GM13977 (cell line): ENCODE measurements around the gene UBR1.
"Not testable (repeated sequence)": the region's sequence is repeated elsewhere in the genome, so short reads cannot be mapped to it uniquely, and the experiment has no call there.

Experiments
- DNase-seq: peaks from one replicate; pipeline ENCODE4 v3.0.0; 2012; ENCODE audit warnings: low spot score
- in situ Hi-C: fragments of 300-500 bp; cut with MboI; formaldehyde crosslinking; loops from one replicate; pipeline ENCODE4 v1.12.0; 2022; ENCODE audit warnings: low sequenced_read_pairs, low pct_unique_long_range_greater_than_20kb, mixed read lengths, inconsistent platforms; ENCODE audit not compliant: unreplicated experiment
- TF ChIP-seq, protein P1 (sequence below): IDR thresholded peaks from 2 replicates; pipeline ENCODE4 v1.5.1; 2012; ENCODE audit warnings: mild to moderate bottlenecking, control low read depth; ENCODE audit not compliant: insufficient read depth; ENCODE audit errors: extremely low read depth, missing control alignments

UBR1 gene

DNA sequence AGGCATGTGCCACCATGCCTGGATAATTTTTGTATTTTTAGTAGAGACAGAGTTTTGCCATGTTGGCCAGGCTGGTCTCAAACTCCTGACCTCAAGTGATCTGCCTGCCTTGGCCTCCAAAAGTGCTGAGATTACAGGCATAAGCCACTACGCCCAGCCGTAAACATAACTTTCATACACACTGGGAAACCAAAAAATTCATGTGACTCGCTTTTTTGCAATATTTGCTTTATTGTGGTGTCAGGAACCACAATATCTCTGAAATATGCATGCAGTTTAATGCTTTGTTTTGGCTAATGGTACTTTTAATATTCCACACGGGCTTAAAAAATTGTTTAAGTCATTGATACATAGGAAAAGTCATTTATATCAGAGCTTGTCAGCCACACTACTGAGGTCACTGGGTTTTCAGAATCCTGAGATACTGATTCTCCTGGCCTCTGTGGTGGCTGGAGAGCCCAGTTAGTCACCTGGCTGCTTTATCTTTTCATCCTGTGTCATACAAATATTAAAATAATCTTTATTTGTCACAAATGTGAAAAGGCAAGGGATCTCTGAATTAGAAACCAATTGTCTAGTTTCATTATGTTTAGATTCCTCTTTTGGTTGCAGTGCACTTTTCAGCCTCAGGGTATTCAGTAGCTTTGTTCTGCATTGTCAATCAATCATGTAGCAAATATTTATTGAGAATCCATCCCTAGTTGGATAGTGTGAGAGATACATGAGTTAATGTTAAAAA is 37.5 kb upstream of the UBR1 start:
- DNase-seq: peak; percentile 45
- in situ Hi-C loops: no loop called here

DNA sequence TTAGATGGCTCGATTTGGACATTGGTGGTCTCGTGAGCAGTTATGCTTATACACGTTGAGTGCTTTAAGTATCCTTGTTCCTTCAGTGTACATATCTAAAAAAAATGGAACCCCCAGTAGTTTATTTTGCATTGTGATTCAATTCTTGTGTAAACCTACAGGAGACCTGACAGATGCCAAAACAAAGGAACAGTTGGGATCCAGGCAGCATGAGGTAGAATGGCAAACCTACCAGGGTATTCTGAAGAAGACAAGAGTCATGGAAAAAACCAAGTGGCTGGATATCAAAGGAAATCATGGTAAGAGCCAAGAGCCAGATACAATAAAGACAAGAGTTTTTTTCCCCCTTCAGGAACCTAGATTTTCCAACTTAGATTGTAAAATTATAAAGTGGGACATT is 29.5 kb upstream of the UBR1 start:
- in situ Hi-C loops: no loop called here
- no peak for DNase-seq
- TF ChIP-seq, protein P1, sequence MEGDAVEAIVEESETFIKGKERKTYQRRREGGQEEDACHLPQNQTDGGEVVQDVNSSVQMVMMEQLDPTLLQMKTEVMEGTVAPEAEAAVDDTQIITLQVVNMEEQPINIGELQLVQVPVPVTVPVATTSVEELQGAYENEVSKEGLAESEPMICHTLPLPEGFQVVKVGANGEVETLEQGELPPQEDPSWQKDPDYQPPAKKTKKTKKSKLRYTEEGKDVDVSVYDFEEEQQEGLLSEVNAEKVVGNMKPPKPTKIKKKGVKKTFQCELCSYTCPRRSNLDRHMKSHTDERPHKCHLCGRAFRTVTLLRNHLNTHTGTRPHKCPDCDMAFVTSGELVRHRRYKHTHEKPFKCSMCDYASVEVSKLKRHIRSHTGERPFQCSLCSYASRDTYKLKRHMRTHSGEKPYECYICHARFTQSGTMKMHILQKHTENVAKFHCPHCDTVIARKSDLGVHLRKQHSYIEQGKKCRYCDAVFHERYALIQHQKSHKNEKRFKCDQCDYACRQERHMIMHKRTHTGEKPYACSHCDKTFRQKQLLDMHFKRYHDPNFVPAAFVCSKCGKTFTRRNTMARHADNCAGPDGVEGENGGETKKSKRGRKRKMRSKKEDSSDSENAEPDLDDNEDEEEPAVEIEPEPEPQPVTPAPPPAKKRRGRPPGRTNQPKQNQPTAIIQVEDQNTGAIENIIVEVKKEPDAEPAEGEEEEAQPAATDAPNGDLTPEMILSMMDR: no peak

More for the DNA sequence above, 37.5 kb upstream of the UBR1 start:
- TF ChIP-seq, protein P1: no peak

DNA sequence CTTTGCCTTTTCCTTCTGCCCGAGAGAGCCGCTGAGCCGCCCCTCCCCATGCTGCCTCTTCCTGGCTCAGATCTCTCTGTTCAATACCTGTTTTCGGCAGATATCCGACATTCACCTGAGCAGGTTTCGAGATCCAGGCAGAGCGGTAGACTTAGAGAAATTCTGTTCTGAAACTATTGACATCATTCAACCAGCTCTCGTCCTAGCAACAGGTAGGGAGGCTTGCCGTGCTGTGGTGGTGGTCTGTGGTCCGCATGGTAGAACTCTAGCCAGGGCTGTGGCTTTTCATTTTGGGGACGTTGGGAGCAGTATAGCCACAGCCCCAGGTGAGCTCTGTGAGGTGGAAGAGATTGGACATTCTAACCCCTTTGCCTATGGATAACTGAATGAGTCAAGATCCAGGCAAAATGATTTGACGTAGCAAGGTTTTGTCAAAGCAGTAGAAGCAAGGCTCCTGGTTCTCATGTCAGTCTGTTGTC is 28.4 kb upstream of the UBR1 start:
- in situ Hi-C loops: no loop called here
- DNase-seq: peak; percentile 38
- TF ChIP-seq, protein P1: no peak

DNA sequence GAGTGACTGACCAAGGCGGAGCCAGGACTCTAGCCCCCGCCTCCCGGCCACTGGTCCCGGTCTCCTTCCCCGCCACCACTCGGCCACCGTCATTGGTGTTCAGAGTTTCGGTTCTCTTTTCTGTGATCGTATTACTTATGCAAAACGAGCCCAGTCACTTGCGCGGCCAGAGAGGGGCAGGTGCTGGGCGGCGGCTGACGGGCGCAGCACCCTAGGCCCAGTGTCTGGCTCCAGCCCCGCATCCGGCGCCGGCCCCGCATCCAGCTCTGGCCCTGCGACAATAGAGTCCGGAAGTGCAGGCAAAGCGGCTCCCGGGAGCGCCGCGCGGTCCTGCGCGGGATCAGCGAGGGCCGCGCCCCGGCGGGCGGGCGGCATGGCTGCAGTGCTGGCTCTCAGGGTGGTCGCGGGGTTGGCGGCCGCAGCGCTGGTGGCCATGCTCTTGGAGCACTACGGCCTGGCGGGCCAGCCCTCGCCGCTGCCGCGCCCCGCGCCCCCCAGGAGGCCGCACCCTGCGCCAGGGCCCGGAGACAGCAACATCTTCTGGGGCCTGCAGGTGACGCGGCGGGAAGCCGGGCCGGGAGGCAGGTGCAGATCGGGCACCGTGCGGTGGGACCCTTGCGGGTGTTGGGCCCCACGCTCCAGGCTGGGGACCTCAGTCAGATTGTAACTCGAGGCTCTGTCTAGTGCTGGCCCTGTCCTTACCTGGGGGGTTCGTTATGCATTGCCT is 27.8 kb upstream of the UBR1 start, which contains the start of gene TMEM62:
TSS of gene TMEM62 (plus strand) at position 157 of the 727 bp plus-strand sequence. CDS start at position 374, 217 bp downstream.
- DNase-seq: peak; percentile 95
- in situ Hi-C loops: no loop called here
- TF ChIP-seq, protein P1: no peak

DNA sequence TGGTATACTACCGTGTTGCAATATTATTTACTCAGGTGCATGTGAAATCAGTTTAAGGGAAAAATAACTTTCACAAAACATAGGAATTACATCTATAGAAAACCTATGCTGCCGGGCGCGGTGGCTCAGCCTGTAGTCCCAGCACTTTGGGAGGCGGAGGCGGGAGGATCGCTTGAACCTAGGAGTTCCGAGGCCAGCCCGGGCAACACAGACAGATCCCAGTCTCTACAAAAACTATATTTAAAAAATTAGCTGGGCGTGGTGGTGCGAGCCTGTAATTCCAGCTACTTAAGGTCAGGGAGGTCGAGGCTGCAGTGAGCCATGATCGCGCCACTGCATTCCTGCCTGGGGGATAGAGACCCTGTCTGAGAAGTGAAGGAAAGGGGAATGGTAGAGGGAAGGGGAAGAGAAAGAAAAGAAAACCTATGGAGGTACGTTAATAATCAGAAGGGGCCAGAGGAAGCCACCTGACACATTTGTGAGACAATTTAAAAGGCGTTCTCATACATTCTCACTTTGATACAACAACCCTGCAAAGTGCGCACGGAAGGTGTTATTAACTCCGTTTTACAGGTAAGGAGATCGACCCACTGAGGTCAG is 27.1 kb upstream of the UBR1 start:
- TF ChIP-seq, protein P1: no peak
- DNase-seq: no peak
- in situ Hi-C loops: no loop called here

DNA sequence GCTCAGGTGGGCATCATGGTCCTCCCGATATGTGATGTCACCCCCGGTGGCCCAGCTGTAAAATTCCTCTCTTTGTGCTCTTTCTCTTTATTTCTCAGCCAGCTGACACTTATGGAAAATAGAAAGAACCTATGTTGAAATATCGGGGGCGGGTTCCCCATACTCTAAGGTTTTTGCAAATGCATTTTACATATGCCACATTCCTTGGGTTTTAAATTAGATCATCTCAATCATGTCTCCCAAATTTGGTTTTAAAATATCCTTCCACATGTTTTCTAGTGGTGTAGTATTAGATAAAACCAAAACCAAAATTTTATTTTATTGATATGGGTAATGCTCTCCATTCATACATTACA is 23.1 kb upstream of the UBR1 start:
- in situ Hi-C loops: no loop called here

DNA sequence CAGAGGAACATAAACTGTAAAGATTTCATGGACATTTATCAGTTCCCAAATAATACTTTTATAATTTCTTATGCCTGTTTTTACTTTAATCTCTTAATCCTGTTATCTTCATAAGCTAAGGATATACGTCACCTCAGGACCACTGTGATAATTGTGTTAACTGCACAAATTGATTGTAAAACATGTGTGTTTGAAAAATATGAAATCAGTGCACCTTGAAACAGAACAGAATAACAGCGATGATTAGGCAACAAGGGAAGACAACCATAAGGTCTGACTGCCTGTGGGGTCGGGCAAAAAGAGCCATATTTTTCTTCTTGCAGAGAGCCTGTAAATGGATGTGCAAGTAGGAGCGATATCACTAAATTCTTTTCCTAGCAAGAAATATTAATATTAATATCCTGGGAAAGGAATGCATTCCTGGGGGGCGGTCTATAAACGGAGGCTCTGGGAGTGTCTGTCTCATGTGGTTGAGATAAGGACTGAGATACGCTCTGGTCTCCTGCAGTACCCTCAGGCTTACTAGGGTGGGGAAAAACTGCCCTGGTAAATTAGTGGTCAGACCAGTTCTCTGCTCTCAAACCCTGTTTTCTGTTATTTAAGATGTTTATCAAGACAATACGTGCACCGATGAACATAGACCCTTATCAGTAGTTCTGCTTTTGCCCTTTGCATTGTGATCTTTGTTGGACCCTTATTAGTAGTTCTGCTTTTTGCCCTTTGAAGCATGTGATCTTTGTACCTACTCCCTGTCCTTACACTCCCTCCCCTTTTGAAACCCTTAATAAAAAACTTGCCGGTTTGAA is 22.5 kb upstream of the UBR1 start:
- in situ Hi-C loops, DNase-seq: not testable (repeated sequence)

More for the DNA sequence above, 23.1 kb upstream of the UBR1 start:
- no peak for DNase-seq
- TF ChIP-seq, protein P1: no peak
